Neuronal stem cell (in vitro differentiated cells): ENCODE measurements around the gene POLR1A. TPM values are rescaled to one million over a fixed set of nuclear protein-coding genes. Genes with fewer than 3 reads are reported as not detected.
A peak's percentile ranks its signal among the peaks of the same experiment; 100 is the strongest.

ENCODE experiments used
- DNase-seq: peaks from one replicate; pipeline ENCODE4 v3.0.0-alpha.2; 2013; ENCODE audit warnings: low spot score
- H2AFZ ChIP-seq: one replicate; pipeline ENCODE4 v1.6.1; 2013; ENCODE audit warnings: mild to moderate bottlenecking, low read length, inconsistent platforms
- H2AK5ac ChIP-seq: 2 replicates; pipeline ENCODE4 v1.6.1; 2013; ENCODE audit warnings: low read depth, mild to moderate bottlenecking, inconsistent platforms, low read length, moderate library complexity, mixed read lengths
- H2BK120ac ChIP-seq: 2 replicates; pipeline ENCODE4 v1.6.1; 2013; ENCODE audit warnings: low read depth, mild to moderate bottlenecking, inconsistent platforms, low read length, moderate library complexity, mixed read lengths
- H2BK12ac ChIP-seq: one replicate; pipeline ENCODE4 v1.6.1; 2013; ENCODE audit warnings: low read length, inconsistent platforms
- H2BK15ac ChIP-seq: 2 replicates; pipeline ENCODE4 v1.6.1; 2013; ENCODE audit warnings: mild to moderate bottlenecking, low read length, inconsistent platforms, mixed read lengths
- H2BK5ac ChIP-seq: one replicate; pipeline ENCODE4 v1.6.1; 2013; ENCODE audit warnings: inconsistent platforms, mild to moderate bottlenecking, low read length, moderate library complexity
- H3K14ac ChIP-seq: one replicate; pipeline ENCODE4 v1.6.1; 2013; ENCODE audit warnings: low read length, inconsistent platforms
- H3K18ac ChIP-seq: 2 replicates; pipeline ENCODE4 v1.6.1; 2013; ENCODE audit warnings: low read length, inconsistent platforms
- H3K23ac ChIP-seq: 2 replicates; pipeline ENCODE4 v1.6.1; 2013; ENCODE audit warnings: low read depth, mild to moderate bottlenecking, mixed read lengths, low read length, inconsistent platforms; ENCODE audit not compliant: poor library complexity
- H3K27ac ChIP-seq: replicated peaks from 3 replicates; pipeline ENCODE4 v1.5.1; 2013; ENCODE audit warnings: low read length, inconsistent platforms
- H3K27me3 ChIP-seq, 3 experiments: 2 replicates each; pipeline ENCODE4 v1.6.1; 2013; ENCODE audit warnings: low read length in 3 of 3, mild to moderate bottlenecking in 2 of 3, inconsistent platforms in 1 of 3, low read depth in 1 of 3, mixed read lengths in 1 of 3, moderate library complexity in 1 of 3; ENCODE audit not compliant: control insufficient read depth in 3 of 3, insufficient read depth in 3 of 3
- H3K36me3 ChIP-seq, 2 donors: replicated peaks in 1 of 2; 2 replicates each; pipeline ENCODE4 v1.6.1; 2013; ENCODE audit warnings: low read length in 2 of 2; ENCODE audit not compliant: control insufficient read depth in 2 of 2, insufficient read depth in 2 of 2
- H3K4ac ChIP-seq: 2 replicates; pipeline ENCODE4 v1.6.1; 2013; ENCODE audit warnings: inconsistent platforms, mild to moderate bottlenecking, low read length, moderate library complexity
- H3K4me1 ChIP-seq, 2 donors: 1 replicate in 1 of 2; 2 replicates in 1 of 2; pipeline ENCODE4 v1.6.1; 2013; ENCODE audit warnings: low read length in 2 of 2, low read depth in 1 of 2; ENCODE audit not compliant: control insufficient read depth in 2 of 2, insufficient read depth in 1 of 2
- H3K4me2 ChIP-seq: one replicate; pipeline ENCODE4 v1.6.1; 2013; ENCODE audit warnings: mild to moderate bottlenecking, low read length, inconsistent platforms; ENCODE audit not compliant: insufficient read depth, poor library complexity, severe bottlenecking
- H3K4me3 ChIP-seq, 2 donors: 2 replicates each; pipeline ENCODE4 v1.5.1; 2013; ENCODE audit warnings: low read length in 2 of 2, mild to moderate bottlenecking in 2 of 2, inconsistent platforms in 1 of 2, moderate library complexity in 1 of 2
- H3K79me1 ChIP-seq: one replicate; pipeline ENCODE4 v1.6.1; 2013; ENCODE audit warnings: low read depth, mild to moderate bottlenecking, inconsistent platforms, low read length, moderate library complexity
- H3K9ac ChIP-seq: one replicate; pipeline ENCODE4 v1.6.1; 2013; ENCODE audit warnings: mild to moderate bottlenecking, low read depth, low read length, inconsistent platforms; ENCODE audit not compliant: poor library complexity
- H3K9me3 ChIP-seq, 2 donors: replicated peaks in 1 of 2; 2 replicates each; pipeline versions ENCODE3 to v1.6.1; 2013; ENCODE audit warnings: low read length in 2 of 2, mild to moderate bottlenecking in 2 of 2, inconsistent platforms in 1 of 2, low read depth in 1 of 2, mixed read lengths in 1 of 2, moderate library complexity in 1 of 2; ENCODE audit not compliant: control insufficient read depth in 2 of 2, insufficient read depth in 1 of 2
- H4K8ac ChIP-seq: one replicate; pipeline ENCODE4 v1.6.1; 2013; ENCODE audit warnings: low read depth, mild to moderate bottlenecking, inconsistent platforms, low read length, moderate library complexity
- H4K91ac ChIP-seq: one replicate; pipeline ENCODE4 v1.6.1; 2013; ENCODE audit warnings: low read length, low read depth, mild to moderate bottlenecking, inconsistent platforms; ENCODE audit not compliant: poor library complexity
- WGBS, 2 donors: extraction: QIAGEN DNeasy Blood & Tissue Kit; methylation state at CpG; one replicate each; pipeline ENCODE4 v1.1.7; 2013; ENCODE audit warnings: missing lambda C conversion rate in 2 of 2, mixed read lengths in 1 of 2; ENCODE audit not compliant: insufficient read length in 2 of 2, insufficient replicate concordance in 1 of 2; ENCODE audit errors: extremely low coverage in 2 of 2; 5-methylcytosine and 5-hydroxymethylcytosine counted together
- polyA plus RNA-seq, 2 experiments: library from polyadenylated mRNA; stranded (reverse); fragments of 200-250 nt; gene quantifications; one replicate each; pipeline ENCODE4 v1.2.3, GENCODE V29; 2013

Gene POLR1A
- polyA plus RNA-seq (2013, experiment 1 of 2) = 4.9 TPM
- 5.2 TPM for polyA plus RNA-seq (2013, experiment 2 of 2)

GRCh38 chr2:86105252-86105968 lies at the start of gene POLR1A:
POLR1A (minus strand) TSS chr2:86105886; CDS start chr2:86105776, 110 bp downstream.
- peak within 1 kb of the TSS; percentile 73 to 92 for H3K4me3 ChIP-seq
- WGBS, 2 donors = no CpG with 5 or more reads among the region's 38 CpGs
- peaks cover 8 to 64% of the 10 kb centered on the region in 2 donors for H3K36me3 ChIP-seq
- peak within 1 kb of the TSS; percentile 90 for H2AFZ ChIP-seq
- no peak within 1 kb of the TSS for H2BK12ac ChIP-seq
- peaks cover 4 to 5% of the 10 kb centered on the region in 2 donors for H3K4me1 ChIP-seq
- H3K4ac ChIP-seq = no peak within 1 kb of the TSS
- peak within 1 kb of the TSS; percentile 16 for H3K27ac ChIP-seq
- H3K18ac ChIP-seq = peak within 1 kb of the TSS; percentile 95
- no peak within 1 kb of the TSS for H4K8ac ChIP-seq
- H3K27me3 ChIP-seq = no peaks in the 10 kb centered on the region
- H3K9ac ChIP-seq = peak within 1 kb of the TSS; percentile 96
- peaks cover 3% of the 10 kb centered on the region in 2 donors for H3K9me3 ChIP-seq
- no peak within 1 kb of the TSS for H4K91ac ChIP-seq
- peak within 1 kb of the TSS; percentile 63 for H3K14ac ChIP-seq
- DNase-seq = peak; percentile 92
- H2AK5ac ChIP-seq = no peak within 1 kb of the TSS
- H2BK120ac ChIP-seq = no peak within 1 kb of the TSS
- H2BK5ac ChIP-seq = peak within 1 kb of the TSS; percentile 2
- peaks cover 10% of the 10 kb centered on the region for H3K79me1 ChIP-seq
- peak within 1 kb of the TSS; percentile 97 for H3K23ac ChIP-seq
- H3K4me2 ChIP-seq = peak within 1 kb of the TSS; percentile 51
- peak within 1 kb of the TSS; percentile 27 for H2BK15ac ChIP-seq

- no peaks in the 10 kb centered on the region for H3K4me1 ChIP-seq
- H2BK12ac ChIP-seq = no peak overlapping the region
- no peak overlapping the region for H3K18ac ChIP-seq
- no peak overlapping the region for H2AK5ac ChIP-seq
- H3K27ac ChIP-seq = no peak overlapping the region
- no peak overlapping the region for H3K4ac ChIP-seq
- H3K4me2 ChIP-seq = no peak overlapping the region
- no peak overlapping the region for H3K23ac ChIP-seq
- WGBS, 2 donors = no CpG with 5 or more reads among the region's 2 CpGs
- H2BK120ac ChIP-seq = no peak overlapping the region
- no peak overlapping the region for H2AFZ ChIP-seq
- H3K79me1 ChIP-seq = peaks cover 2% of the 10 kb centered on the region
- DNase-seq = no peak
- no peak overlapping the region for H3K9ac ChIP-seq
- no peak overlapping the region for H3K4me3 ChIP-seq
- H3K9me3 ChIP-seq = no peaks in the 10 kb centered on the region
- no peak overlapping the region for H3K14ac ChIP-seq
- H3K36me3 ChIP-seq = peaks cover 32 to 88% of the 10 kb centered on the region in 2 donors
- H3K27me3 ChIP-seq = no peaks in the 10 kb centered on the region
- no peak overlapping the region for H4K91ac ChIP-seq
- H2BK5ac ChIP-seq = no peak overlapping the region
- no peak overlapping the region for H4K8ac ChIP-seq
- H2BK15ac ChIP-seq = no peak overlapping the region
Measured at GRCh38 chr2:86150502-86150901, 44.8 kb upstream of the POLR1A start.

GRCh38 chr2:86147793-86148192 lies 42.1 kb upstream of the POLR1A start:
- no peak overlapping the region for H3K4me3 ChIP-seq
- peaks cover 2% of the 10 kb centered on the region for H3K79me1 ChIP-seq
- no peak overlapping the region for H3K4me2 ChIP-seq
- no peak overlapping the region for H2AFZ ChIP-seq
- no peak overlapping the region for H2BK15ac ChIP-seq
- WGBS, 2 donors = no CpG with 5 or more reads among the region's 2 CpGs
- no peak overlapping the region for H3K14ac ChIP-seq
- H3K9ac ChIP-seq = no peak overlapping the region
- no peak overlapping the region for H2AK5ac ChIP-seq
- no peak overlapping the region for H2BK120ac ChIP-seq
- H4K8ac ChIP-seq = no peak overlapping the region
- H3K27me3 ChIP-seq = no peaks in the 10 kb centered on the region
- no peak overlapping the region for H3K18ac ChIP-seq
- no peak overlapping the region for H2BK5ac ChIP-seq
- H2BK12ac ChIP-seq = no peak overlapping the region
- H4K91ac ChIP-seq = no peak overlapping the region
- H3K4ac ChIP-seq = no peak overlapping the region
- H3K9me3 ChIP-seq = no peaks in the 10 kb centered on the region
- DNase-seq = no peak
- no peak overlapping the region for H3K27ac ChIP-seq
- peaks cover 37 to 94% of the 10 kb centered on the region in 2 donors for H3K36me3 ChIP-seq
- no peak overlapping the region for H3K23ac ChIP-seq
- H3K4me1 ChIP-seq = no peaks in the 10 kb centered on the region

GRCh38 chr2:86143926-86144685 lies 38.4 kb upstream of the POLR1A start:
- no peak for DNase-seq
- H3K27ac ChIP-seq = no peak overlapping the region

More at GRCh38 chr2:86143926-86144685, 38.4 kb upstream of the POLR1A start:
- H3K9me3 ChIP-seq = no peaks in the 10 kb centered on the region
- no peak overlapping the region for H3K4me3 ChIP-seq
- no peak overlapping the region for H3K14ac ChIP-seq
- no peak overlapping the region for H2AFZ ChIP-seq
- H2BK5ac ChIP-seq = no peak overlapping the region
- no peak overlapping the region for H2AK5ac ChIP-seq
- H3K23ac ChIP-seq = no peak overlapping the region
- H3K18ac ChIP-seq = no peak overlapping the region
- H2BK15ac ChIP-seq = no peak overlapping the region
- H3K4me1 ChIP-seq = no peaks in the 10 kb centered on the region
- H3K4me2 ChIP-seq = no peak overlapping the region
- H3K36me3 ChIP-seq = peaks cover 26 to 98% of the 10 kb centered on the region in 2 donors
- no peak overlapping the region for H4K91ac ChIP-seq
- no peak overlapping the region for H3K9ac ChIP-seq
- no peak overlapping the region for H3K4ac ChIP-seq
- H2BK12ac ChIP-seq = no peak overlapping the region
- no peaks in the 10 kb centered on the region for H3K27me3 ChIP-seq
- no peaks in the 10 kb centered on the region for H3K79me1 ChIP-seq
- H4K8ac ChIP-seq = no peak overlapping the region
- H2BK120ac ChIP-seq = no peak overlapping the region
- no CpG with 5 or more reads among the region's 14 CpGs for WGBS, 2 donors
